Motor neuron (in vitro differentiated cells): ENCODE data around the gene PAGR1. TPM values are rescaled to one million over a fixed set of nuclear protein-coding genes. Genes with fewer than 3 reads are reported as not detected.
"Not testable (repeated sequence)": the region's sequence is repeated elsewhere in the genome, so short reads cannot be mapped to it uniquely, and the experiment has no call there.

Source experiments
- ATAC-seq, 8 experiments: fragments of 200-7000 bp; cut with Tn5 transposase; replicated peaks in 6 of 8; 2 replicates each; pipeline ENCODE4 v1.8.0; 2021; ENCODE audit warnings: mild to moderate bottlenecking in 8 of 8, moderate library complexity in 8 of 8
- H3K27ac ChIP-seq, 2 donors: fragments of 250-450 bp; sonication (Bioruptor Pico); 2 replicates each; pipeline ENCODE4 v1.9.0; 2021; ENCODE audit warnings: antibody characterized with exemption in 2 of 2, mild to moderate bottlenecking in 2 of 2, moderate library complexity in 1 of 2
- H3K4me1 ChIP-seq, 2 donors: fragments of 250-450 bp; sonication (Bioruptor Pico); replicated peaks in 1 of 2; 2 replicates each; pipeline ENCODE4 v1.6.1; 2021; ENCODE audit warnings: antibody characterized with exemption in 2 of 2, mild to moderate bottlenecking in 2 of 2, moderate library complexity in 1 of 2
- H3K4me3 ChIP-seq, 5 donors: fragments of 250-450 bp; sonication (Bioruptor Pico); 2 replicates each; pipeline ENCODE4 v1.9.0; 2021; ENCODE audit warnings: antibody characterized with exemption in 5 of 5, mild to moderate bottlenecking in 5 of 5, moderate library complexity in 4 of 5
- WGBS, 10 experiments: fragments of 450-650 bp; shearing (Covaris generic); methylation state at CpG; one replicate each; pipeline ENCODE4 v1.0.0; 2022; 5-methylcytosine and 5-hydroxymethylcytosine counted together
- in situ Hi-C, 9 experiments: fragments of 400-800 bp; cut with MboI; loops; one replicate each; pipeline ENCODE4 v1.15.0; 2021; ENCODE audit warnings: low sequenced_read_pairs in 9 of 9, low pct_unique_long_range_greater_than_20kb in 2 of 9; ENCODE audit not compliant: unreplicated experiment in 9 of 9
- total RNA-seq, 8 experiments: library from RNA; unstranded; fragments of 300-600 nt; gene quantifications; 2 replicates each; pipeline versions ENCODE4 v1.2.3 to v1.2.4, GENCODE V29; 2022

The PAGR1 gene
- total RNA-seq: 10 to 100 TPM; 13.7 to 53.0 (median 28.2) TPM

- in situ Hi-C loops: loop anchor here in 4 of 9 experiments (25.0 kb wide), 2 partner anchors 96 to 196 kb away; partner anchors contain the start of genes C16orf92 (in 3 of the 4), DOC2A (in 3 of the 4) and ASPHD1 (in 1 of the 4)
- Histone ChIP-seq H3K4me3 (peak within 1 kb of the TSS; percentile 49 to 86 (median 72)), H3K27ac (peak within 1 kb of the TSS; percentile 96 to 97), H3K4me1 (peaks cover 12 to 33% of the 10 kb centered on the region in 2 donors)
- 0 to 2% (median 1%) methylated on average over 4 to 26 of the region's 70 CpGs; no CpG with 5 or more reads in 1 of the 10 experiments for WGBS, 10 experiments
- peak; percentile 48 to 70 (median 62) for ATAC-seq
Observed at GRCh38 chr16:29815793-29816693, at the start of gene PAGR1. Gene PAGR1, plus strand, starts transcription at chr16:29816152. Its CDS starts 374 bp downstream, at chr16:29816526.

DNA sequence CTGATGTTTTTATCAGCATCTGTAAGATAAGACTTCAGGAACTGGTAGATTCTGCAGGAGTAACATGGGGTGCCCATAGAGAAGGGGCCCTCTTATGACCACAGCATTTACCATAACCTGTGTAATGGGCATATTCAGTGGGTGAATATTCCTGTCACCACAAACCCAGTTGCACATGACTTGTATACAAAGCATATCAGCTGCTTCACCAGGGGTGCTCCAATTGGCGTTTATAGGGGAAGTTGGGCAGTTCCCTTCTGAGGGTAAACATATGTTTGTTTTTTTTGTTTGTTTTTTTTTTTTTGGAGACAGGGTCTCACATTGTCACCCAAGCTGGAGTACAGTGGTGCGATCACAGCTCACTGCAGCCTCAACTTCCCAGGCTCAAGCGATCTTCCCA lies 49.4 kb upstream of the PAGR1 start:
- no peak for ATAC-seq
- Histone ChIP-seq H3K4me3 (no peak overlapping the region), H3K27ac (no peak overlapping the region), H3K4me1 (no peaks in the 10 kb centered on the region)
- in situ Hi-C loops: no loop called here
- 58 to 100% (median 86%) methylated on average over 1 to 3 of the region's 3 CpGs; no CpG with 5 or more reads in 2 of the 10 experiments for WGBS, 10 experiments

GRCh38 chr16:29767062-29767461 lies 48.9 kb upstream of the PAGR1 start:
- H3K4me3 ChIP-seq: no peak overlapping the region
- no peaks in the 10 kb centered on the region for H3K4me1 ChIP-seq
- ATAC-seq: no peak
- H3K27ac ChIP-seq: no peak overlapping the region
- WGBS, 10 experiments: 0 to 100% (median 81%) methylated on average over 1 to 3 of the region's 3 CpGs; no CpG with 5 or more reads in 3 of the 10 experiments
- in situ Hi-C loops: no loop called here

DNA sequence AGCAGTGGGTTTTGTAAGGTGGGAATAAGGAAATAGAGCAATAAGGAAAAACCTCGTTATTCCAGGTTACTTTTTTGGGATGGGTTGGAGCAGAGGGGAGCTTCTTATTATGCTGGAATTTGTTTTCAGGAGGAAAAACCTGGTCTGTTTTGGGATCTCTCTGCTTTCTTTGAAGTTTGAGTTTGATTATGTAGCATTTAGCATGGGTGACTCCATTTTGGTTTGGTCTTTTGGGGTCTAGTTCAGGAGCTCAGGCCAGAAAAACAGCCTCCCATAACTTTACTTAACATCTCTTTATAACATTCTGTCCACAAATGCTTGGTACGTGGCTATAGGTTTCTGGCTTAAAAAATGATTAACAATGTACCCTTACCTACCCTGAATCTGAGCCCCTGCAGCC lies 46.4 kb upstream of the PAGR1 start:
- no peaks in the 10 kb centered on the region for H3K4me1 ChIP-seq
- WGBS, 10 experiments: 20 to 83% (median 67%) methylated on average over 1 to 2 of the region's 2 CpGs; no CpG with 5 or more reads in 1 of the 10 experiments
- no peak overlapping the region for H3K4me3 ChIP-seq
- H3K27ac ChIP-seq: no peak overlapping the region
- ATAC-seq: no peak
- in situ Hi-C loops: no loop called here

DNA sequence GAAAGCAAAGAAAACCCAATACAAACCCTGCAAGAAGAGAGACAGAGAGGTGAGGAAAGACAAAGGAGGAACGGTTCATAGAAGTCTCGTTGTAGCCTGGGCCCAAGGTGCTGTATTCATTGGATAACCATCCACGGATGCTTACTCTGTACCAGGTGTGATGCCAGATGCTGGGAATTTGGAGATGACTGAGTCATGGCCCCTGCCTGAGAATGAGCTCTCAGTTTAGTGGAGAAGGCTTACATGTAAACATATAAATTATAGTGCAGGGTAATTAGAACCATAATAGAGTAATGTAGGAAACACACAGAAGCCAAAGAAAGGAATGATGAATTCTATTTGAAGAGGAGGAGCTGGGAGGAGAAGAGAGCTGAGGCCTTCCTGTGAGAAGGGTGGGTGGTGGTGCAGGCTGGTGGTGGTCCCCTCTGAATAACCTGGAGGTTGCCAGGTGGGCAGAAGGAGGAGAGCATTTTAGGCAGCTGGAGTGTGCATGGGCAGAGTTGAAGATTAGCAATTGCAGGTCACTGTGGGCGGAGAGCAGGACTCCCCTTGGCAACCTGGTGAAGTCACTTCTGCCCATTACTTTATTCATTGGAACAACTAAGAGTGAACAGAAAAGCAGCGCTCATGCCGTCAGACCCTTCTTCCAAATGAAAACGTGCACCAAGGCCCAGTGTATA lies 45.6 kb upstream of the PAGR1 start:
- no peak overlapping the region for H3K27ac ChIP-seq
- no peak for ATAC-seq
- WGBS, 10 experiments: 26 to 100% (median 78%) methylated on average over 1 to 7 of the region's 7 CpGs; no CpG with 5 or more reads in 1 of the 10 experiments
- no peaks in the 10 kb centered on the region for H3K4me1 ChIP-seq
- no peak overlapping the region for H3K4me3 ChIP-seq
- in situ Hi-C loops: no loop called here

DNA sequence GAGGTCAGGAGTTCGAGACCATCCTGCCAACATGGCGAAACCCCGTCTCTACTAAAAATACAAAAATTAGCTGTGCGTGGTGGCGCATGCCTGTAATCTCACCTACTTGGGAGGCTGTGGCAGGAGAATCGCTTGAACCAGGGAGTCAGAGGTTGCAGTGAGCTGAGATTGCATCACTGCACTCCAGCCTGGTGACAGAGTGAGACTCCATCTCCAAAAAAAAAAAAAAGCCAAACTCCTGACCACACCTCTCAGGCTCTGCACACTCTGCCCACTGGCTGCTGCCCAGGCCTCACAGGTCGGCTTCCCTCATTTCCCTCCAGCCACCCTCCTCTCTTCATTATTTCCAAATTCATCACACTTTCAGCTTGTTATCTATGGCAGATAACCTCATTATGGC lies 43.6 kb upstream of the PAGR1 start:
- H3K4me3 ChIP-seq, H3K4me1 ChIP-seq, H3K27ac ChIP-seq, in situ Hi-C loops: not testable (repeated sequence)
- WGBS, 10 experiments: 20 to 100% (median 70%) methylated on average over 1 to 2 of the region's 7 CpGs; no CpG with 5 or more reads in 2 of the 10 experiments
- peak in 7 of 8 experiments; percentile 11 to 79 (median 76) for ATAC-seq

DNA sequence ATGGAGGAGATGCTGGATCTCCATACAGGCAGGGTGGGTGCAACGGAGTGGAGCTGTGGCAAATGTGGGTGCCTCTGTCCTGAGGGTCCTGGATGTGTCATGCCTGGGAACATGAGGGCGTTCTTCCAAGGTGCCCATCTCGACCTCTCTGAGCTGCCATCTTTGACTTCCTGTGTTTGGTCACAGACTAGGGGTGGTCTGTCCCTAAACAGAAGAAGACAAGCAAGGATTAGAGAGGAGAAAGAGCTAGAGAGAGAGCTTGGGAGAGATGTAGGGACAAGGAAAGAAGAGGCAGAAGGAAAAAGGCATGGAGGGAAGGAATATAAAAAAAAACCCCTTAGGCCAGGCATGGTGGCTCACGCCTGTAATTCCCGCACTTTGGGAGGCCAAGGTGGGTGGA lies 41.2 kb upstream of the PAGR1 start:
- ATAC-seq: no peak
- in situ Hi-C loops: no loop called here
- H3K4me1 ChIP-seq: peaks cover 2 to 3% of the 10 kb centered on the region in 2 donors
- no peak overlapping the region for H3K4me3 ChIP-seq
- WGBS, 10 experiments: 28 to 100% (median 60%) methylated on average over 1 to 5 of the region's 5 CpGs; no CpG with 5 or more reads in 5 of the 10 experiments
- H3K27ac ChIP-seq: no peak overlapping the region

DNA sequence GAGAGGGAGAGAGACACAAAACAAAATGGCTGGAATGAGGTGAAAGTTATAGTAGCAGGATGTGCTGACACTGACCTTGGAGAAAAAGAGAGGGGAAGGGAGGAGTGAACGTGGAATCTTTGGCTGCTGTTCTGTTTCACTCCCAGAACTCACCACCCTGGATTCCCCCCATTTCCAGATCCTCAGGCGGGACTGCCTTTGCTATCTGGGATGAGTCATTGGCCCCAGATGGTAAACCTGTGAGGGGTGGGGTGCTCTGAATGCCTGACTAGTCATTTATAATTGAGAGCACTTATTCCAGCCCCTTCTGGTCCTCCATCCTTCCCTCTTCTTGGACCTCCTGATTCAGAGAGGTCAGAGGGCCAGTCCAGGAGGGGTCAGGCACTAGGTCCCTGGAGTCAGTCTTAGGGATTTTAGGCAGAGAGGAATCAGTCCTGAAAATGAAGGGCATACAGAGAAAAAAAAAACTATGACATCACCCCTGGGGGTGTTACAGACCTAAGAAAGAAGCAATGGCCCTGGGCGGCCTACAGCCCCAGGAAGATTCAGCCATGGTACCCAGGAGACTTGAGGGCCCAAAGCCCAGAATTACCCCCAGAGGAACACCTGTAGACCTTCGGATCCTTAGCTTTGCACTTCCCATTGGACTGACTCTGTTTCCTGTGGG lies 40.1 kb upstream of the PAGR1 start:
- ATAC-seq: peak; percentile 43 to 98 (median 78)
- 13 to 80% (median 50%) methylated on average over 1 to 2 of the region's 4 CpGs; no CpG with 5 or more reads in 1 of the 10 experiments for WGBS, 10 experiments
- peaks cover 2 to 3% of the 10 kb centered on the region in 2 donors for H3K4me1 ChIP-seq
- no peak overlapping the region for H3K4me3 ChIP-seq
- peak overlapping the region; percentile 12 to 15 for H3K27ac ChIP-seq
- in situ Hi-C loops: no loop called here

DNA sequence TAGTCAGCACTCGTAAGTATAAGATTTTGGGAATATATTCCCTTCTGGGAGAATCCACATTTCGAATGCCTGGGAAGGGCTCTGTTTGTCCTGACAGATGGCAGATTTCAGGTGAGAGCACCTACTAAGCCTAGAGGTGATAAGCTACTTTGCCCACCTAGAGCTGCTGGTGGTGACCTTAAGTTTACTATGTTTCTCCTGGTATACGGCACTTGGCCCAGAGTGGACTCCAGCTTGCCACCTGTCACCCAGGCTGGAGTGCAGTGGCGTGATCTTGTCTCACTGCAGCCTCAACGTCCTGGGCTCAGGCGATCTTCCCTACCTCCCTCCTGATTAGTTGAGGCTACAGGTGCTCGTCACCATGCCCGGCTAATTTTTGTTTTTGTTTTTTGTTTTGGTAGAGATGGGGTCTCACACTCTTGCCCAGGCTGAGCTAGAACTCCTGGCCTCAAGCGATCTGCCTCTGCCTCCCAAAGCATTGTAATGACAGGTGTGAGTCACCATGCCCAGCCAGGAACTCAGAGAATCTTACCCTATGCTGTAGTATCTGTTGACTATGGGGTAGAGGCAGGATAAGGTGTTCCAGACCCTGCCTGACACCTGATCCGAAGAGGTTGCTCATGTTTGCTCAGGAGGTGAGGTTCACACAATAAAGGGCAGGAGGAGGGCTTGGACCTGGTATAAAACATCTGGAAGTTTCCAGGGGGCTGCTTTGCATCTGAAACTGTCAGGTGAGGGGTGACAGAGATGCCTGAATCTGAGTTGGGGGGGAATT lies 38.2 kb upstream of the PAGR1 start, which contains the start of gene ZG16:
ZG16 (plus strand) TSS at position 681 of the 775 bp plus-strand sequence. CDS start 1,011 bp downstream, outside the sequence.
- ATAC-seq: no peak
- WGBS, 10 experiments: 34 to 97% (median 75%) methylated on average over 2 to 7 of the region's 10 CpGs; no CpG with 5 or more reads in 4 of the 10 experiments
- in situ Hi-C loops: no loop called here
- Histone ChIP-seq H3K4me3 (no peak within 1 kb of the TSS), H3K27ac (no peak within 1 kb of the TSS), H3K4me1 (peaks cover 2 to 3% of the 10 kb centered on the region in 2 donors)

DNA sequence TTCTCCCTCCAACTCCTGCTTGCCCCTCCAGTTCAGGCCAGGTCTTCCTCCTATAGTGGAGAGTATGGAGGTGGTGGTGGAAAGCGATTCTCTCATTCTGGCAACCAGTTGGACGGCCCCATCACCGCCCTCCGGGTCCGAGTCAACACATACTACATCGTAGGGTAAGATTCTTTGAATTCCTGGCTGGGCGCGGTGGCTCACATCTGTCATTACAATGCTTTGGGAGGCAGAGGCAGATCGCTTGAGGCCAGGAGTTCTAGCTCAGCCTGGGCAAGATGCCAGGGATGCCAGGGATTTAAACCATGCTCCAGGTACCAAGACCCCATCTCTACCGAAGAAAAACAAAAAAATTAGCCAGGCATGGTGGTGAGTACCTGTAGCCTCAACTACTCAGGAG lies 36.5 kb upstream of the PAGR1 start:
- no peak overlapping the region for H3K4me3 ChIP-seq
- WGBS, 10 experiments: 0 to 100% (median 60%) methylated on average over 1 to 5 of the region's 10 CpGs; no CpG with 5 or more reads in 5 of the 10 experiments

DNA sequence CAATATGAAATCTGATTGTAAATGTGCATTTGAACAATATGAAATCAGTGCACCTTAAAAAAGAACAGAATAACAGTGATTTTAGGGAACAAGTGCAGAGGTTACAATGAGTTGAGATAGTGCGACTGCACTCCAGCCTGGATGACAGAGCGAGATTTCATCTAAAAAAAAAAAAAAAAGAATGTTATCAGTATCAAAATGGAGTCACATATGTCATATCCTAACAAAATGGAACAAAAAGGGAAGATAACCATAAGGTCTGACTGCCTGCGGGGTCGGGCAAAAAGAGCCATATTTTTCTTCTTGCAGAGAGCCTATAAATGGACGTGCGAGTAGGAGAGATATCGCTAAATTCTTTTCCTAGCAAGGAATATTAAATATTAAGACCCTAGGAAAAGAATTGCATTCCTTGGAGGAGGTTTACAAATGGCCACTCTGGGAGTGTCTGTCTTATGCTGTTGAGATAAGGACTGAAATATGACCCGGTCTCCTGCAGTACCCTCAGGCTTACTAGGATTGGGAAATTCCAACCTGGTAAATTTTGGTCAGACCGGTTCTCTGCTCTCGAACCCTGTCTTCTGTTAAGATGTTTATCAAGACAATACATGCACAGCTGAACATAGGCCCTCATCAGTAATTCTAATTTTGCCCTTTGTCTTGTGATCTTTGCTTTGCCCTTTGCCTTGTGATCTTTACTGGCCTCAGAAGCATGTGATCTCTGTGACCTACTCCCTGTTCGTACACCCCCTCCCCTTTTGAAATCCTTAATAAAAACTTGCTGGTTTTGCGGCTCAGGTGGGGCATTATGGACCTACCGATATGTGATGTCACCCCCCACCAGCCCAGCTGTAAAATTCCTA lies 32.6 kb upstream of the PAGR1 start:
- H3K4me3 ChIP-seq, in situ Hi-C loops, H3K27ac ChIP-seq, H3K4me1 ChIP-seq, ATAC-seq: not testable (repeated sequence)
- WGBS, 10 experiments: 49 to 96% (median 84%) methylated on average over 5 to 13 of the region's 13 CpGs

More for the DNA sequence above, 36.5 kb upstream of the PAGR1 start:
- Histone ChIP-seq H3K27ac (no peak overlapping the region), H3K4me1 (peaks cover 2 to 3% of the 10 kb centered on the region in 2 donors)
- in situ Hi-C loops: no loop called here
- peak in 1 of 8 experiments; percentile 55 for ATAC-seq
